Stimulated activated CD4-positive, alpha-beta T cell treated with anti-CD3 and anti-CD28 coated beads, Interleukin-4, amount 100 ng/mL, for 4 hours (primary cell): ENCODE results near the gene DEDD2.

Source experiments
- DNase-seq, 2 experiments: peaks; one replicate each; pipeline ENCODE4 v3.0.0-alpha.2; 2020

Gene DEDD2

DNA sequence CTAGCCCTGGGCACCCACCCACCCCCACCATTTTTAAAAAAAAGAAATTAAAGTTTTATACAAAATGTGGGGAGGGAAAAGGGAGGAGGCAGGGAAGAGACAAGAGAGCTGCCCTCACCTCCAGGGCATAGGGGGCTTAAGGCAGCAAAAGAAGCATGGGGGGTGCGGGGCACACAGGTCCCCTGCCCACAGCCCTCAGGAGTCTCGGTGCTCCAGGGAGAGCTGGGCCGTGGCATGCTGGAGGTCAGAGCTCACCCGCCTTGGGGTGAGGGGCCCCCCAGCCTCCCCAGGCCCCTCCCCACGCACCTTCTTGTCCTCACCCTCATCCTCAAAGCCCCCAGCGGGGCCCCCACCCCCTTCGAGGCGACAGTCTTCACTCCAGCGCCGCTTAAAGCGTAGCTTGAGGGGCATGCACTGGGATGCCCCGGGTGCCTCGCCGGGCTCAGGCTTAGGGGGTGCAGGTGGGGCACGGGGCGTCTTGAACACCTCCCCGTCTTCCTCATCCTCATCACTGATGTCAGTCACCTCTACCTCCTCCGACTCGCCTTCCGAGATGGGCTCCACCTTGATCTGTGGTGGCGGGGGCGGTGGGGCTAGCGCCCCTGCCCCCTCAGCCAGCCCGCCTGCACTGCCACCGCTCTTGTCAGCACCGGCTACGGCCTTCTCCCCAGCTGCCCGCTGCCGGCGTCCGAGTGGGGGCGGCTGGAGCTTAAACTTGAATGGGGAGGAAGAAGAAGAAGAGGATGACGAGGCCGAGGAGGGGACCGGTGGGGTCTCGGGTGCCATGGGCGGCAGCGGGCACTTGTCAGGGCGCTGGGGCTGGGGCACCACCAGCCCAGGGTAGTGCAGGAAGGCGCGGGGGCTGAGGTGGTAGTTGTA, 31.0 kb upstream of the DEDD2 start:
- DNase-seq = no peak

DNA sequence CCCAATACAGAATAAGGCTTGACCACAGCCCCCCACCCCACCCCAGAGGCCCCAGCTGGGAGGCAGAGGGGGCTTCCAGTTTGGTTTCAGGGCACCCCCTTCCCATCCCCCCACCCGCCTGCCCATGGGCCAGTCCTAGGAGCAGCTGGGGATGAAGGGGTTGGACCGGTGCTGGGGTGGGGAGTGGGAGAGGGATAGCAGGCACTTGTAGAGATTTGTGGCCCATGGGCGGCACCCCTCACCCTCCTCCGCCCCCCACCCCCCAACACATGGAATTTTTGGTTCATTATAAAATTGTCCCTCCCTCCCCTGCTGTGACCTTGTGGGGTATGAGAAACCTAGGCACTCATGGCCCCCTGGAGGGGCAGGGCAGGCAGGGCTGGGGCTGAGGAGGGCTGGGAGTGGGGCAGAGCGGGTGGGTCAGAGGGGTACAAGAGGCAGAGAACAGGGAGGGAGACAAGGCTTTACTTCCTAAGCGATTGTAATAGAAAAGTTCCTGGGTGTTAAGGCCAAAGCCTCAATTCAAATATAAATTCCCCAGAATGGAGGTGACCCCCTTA, 30.2 kb upstream of the DEDD2 start:
- no peak for DNase-seq

DNA sequence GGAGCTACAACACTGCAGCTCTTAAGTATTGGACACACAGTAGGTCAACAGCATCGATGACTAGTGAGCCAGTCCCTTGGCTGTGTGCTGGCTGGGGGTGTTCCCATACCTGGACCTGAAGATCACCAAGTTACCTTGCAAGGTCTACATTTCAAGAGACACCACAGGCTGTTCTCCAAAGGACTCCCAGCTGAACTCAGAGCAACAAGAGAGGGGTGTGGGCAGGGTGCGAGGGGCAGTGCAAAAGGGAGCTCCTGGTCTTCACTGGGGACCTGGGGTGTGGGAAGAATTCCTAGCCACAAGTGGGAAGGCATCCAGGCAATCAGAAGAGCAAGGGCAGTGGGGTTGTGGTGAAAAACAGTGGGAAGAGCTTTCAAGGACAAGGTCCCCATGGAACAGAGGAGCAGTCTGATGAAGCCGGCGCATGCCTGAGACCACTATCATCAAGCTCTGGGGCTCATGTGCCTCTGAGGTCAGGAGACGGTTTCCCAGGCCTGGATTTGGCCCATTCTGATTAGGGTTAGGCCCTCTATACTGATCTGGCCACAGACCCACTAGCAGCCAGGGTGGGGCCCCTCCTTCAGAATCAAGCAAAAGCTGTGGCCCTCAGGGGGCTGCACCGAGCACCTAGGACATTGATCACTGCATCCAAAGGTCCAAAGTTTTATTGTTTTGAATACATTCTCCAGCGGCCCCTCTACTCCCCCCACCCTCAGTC, 29.6 kb upstream of the DEDD2 start:
- DNase-seq = no peak

DNA sequence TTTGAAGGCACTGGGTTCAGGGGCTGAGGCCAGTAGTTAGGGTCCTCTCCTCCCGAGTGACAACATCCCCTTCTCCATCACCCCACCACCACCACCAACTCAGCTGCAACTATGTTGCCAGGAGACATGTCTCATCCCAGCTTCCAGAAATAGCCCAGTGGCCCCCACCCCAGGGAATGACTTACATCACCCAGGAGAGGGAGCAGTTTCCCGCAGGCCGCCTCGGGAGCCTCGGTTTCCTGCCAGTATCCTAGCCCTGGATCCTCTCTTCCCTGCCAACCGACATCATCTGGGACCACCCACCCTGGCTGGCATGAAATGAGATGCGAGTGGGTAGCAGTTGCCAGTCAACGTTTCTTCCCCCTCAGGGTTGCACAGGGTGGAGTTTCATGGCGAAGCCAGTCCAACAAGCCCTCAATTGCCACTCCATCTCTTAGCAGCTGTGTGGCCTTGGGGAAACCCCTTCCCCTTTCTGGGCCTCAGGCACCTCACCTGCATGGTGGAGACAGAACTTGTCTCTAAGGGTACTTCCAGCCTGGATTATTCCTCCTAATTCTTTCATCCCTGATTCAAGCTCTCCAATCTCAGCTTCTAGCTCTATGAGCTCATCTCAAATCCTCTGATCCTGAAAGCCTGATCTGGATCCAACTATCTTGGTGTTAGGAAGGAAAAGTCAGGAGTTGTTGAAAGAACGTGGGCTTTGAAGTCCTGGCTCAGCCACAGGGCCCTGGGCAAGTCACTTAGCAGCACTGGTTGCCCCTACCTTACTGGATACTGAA, 28.9 kb upstream of the DEDD2 start:
- DNase-seq = no peak

DNA sequence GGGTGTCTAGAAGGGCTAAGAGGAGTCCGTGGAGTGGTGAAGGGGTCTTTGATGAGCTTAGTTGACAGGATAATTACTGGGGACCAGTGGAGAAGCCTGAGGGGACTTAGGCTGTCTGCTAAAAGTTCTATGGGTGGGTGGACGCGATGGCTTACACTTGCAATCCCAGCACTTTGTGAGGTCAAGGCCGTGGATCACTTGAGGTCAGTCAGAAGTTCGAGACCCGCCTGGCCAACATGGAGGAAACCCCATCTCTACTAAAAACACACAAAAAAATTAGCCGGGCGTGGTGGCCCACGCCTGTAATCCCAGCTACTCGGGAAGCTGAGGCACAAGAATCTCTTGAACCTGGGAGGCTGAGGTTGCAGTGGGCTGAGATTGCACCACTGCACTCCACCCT, 27.8 kb upstream of the DEDD2 start:
- no peak for DNase-seq

GRCh38 chr19:42244347-42245220, 27.1 kb upstream of the DEDD2 start:
- peak; percentile 85 to 93 for DNase-seq

DNA sequence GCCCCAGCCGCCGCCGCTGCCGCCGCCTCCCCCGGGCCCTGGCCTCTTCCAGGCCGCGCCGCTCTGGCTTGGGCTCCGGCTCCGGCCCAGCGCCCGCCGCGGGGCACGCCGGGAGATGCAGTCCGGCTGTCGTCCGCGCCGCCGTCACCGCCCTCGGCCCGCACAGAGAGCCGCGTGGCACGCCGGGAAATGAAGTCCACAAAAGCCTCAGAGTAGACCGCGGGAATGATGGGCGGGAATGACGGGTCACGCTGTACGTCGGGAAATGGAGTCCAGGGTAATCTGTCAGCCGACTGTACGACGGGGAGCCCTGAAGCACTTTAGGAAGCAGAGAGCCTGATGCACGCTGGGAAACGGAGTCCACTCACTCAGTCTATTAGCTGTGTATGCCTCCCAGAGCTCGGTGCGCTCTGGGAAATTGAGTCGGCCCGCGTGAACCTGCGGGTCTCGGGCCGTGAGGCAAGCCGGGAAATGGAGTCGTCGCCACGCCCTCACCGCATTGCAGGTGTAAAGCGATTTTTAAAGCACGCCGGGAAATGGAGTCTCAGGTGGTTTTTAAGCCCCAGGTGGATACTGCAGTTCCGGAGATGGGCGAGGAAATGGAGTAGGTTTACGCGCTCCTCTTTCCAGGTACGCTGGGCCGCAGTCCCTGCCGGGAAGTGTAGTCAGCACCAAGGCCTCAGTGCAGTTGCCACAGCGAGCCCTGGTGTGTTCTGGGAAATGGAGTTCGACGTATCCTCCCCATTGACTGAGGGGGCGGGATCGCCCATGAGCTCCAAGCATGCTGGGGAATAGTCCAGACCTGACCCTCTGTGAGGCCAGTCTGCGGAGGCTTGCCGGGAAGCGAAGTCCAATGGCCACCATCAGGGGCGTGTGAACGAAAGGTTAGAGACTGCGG, 25.3 kb upstream of the DEDD2 start, which contains the start of gene GSK3A:
Gene GSK3A (minus strand): TSS at position 91 of the 898 bp plus-strand sequence. CDS start 137 bp downstream, outside the sequence.
- DNase-seq = peak; percentile 93 to 96

DNA sequence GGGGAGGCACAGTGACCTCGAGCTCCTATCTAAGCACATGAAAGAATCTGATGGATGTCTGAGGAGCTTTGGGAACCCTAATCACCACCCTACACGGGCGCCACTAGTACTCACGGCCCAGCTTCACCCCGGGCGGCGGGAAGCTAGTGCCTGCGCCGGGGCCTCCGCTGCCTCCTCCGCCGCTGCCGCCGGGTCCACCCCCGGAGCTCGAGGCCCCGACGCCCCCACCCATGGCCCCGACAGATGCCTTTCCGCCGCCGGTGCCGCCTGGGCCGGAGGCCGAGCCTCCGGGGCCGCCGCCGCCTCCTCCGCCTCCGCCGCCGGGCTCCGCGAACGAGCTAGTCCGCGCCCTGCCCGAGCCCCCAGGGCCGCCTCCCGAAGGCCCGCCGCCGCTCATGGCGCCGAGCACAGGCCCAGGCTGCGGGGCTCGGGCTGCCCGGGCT, 24.6 kb upstream of the DEDD2 start:
- peak in 1 of 2 experiments; percentile 42 for DNase-seq

- DNase-seq = no peak
Measured at GRCh38 chr19:42241279-42241678, 23.8 kb upstream of the DEDD2 start.

- DNase-seq = no peak
Measured at GRCh38 chr19:42239544-42240220, 22.2 kb upstream of the DEDD2 start.

GRCh38 chr19:42235181-42235580, 17.7 kb upstream of the DEDD2 start:
- no peak for DNase-seq

GRCh38 chr19:42234364-42234763, 16.9 kb upstream of the DEDD2 start:
- no peak for DNase-seq

- DNase-seq = no peak
Measured at GRCh38 chr19:42233678-42234292, 16.3 kb upstream of the DEDD2 start.

DNA sequence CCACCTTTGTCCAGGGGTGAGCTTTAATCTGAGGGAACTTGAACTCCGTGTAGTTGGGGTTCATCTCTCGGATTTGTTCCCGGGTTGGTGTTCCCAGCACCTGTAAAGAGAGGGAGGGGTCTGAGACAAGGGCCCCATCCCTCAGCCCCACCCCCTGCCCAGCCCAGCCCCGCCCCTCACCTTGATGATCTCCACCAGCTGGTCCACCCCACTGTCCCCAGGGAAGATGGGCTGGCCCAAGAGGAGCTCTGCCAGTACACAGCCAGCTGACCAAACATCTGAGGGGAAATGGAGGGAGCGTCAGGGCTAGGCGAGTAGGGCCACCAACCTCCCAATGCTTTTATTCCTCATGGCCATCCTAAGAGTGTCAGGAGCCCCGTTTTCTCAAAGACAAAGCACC, 15.6 kb upstream of the DEDD2 start:
- DNase-seq = no peak

- DNase-seq = no peak
Measured at GRCh38 chr19:42232435-42232834, 15.0 kb upstream of the DEDD2 start.

GRCh38 chr19:42230571-42230970, 13.1 kb upstream of the DEDD2 start:
- no peak for DNase-seq

- no peak for DNase-seq
Measured at GRCh38 chr19:42229855-42230351, 12.4 kb upstream of the DEDD2 start.

- DNase-seq = no peak
Measured at GRCh38 chr19:42229301-42229854, 11.9 kb upstream of the DEDD2 start.

DNA sequence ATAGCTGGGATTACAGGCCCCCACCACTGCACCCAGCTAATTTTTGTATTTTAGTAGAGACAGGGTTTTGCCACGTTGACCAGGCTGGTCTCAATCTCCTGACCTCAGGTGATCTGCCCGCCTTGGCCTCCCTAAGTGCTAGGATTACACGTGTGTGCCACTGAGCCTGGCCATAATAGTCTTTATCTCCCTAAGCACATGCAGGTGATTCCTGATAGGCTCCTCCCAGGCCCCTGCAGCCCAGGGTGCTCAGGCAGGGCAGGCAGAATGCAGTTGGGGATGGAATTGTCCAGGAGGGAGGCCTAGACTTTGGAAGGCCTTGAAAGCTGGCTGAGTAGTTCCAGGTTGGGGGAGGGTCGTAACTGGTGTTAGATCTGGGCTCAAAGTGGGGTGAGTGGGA, 11.2 kb upstream of the DEDD2 start:
- no peak for DNase-seq
